Endothelial cell of umbilical vein (primary cell): ENCODE measurements around the gene RIPOR3. TPM values are rescaled to one million over a fixed set of nuclear protein-coding genes. Genes with fewer than 3 reads are reported as not detected.

Experiments used
- BruUV-seq: library from RNA; stranded (reverse); fragments of 400-500 nt; replicated peaks from 2 replicates; lab custom pipeline; 2021; lab: Mats Ljungman, UMichigan
- CTCF ChIA-PET: fragments of 300-600, 350-600 bp; sonication (Branson Sonifier 250); formaldehyde crosslinking; loops from one replicate; lab custom pipeline; 2021; ENCODE audit warnings: antibody characterized with exemption, inconsistent platforms; lab: Charles Lee
- POLR2A ChIA-PET: fragments of 300-600, 350-600 bp; sonication (Branson Sonifier 250); formaldehyde crosslinking; loops from one replicate; lab custom pipeline; 2021; ENCODE audit warnings: antibody characterized with exemption, inconsistent platforms; lab: Charles Lee
- DNase-seq: peaks from one replicate; pipeline ENCODE4 v3.0.0-alpha.2; 2011; ENCODE audit warnings: low read depth, low spot score
- FAIRE-seq: peaks from 2 replicates; lab custom pipeline; 2011; peaks lifted over from hg19 to GRCh38; lab: Jason Lieb, UNC
- H2AFZ ChIP-seq: 2 replicates; pipeline ENCODE4 v1.6.0; 2012; ENCODE audit warnings: low read depth, low read length, control low read depth, inconsistent platforms
- H3K27ac ChIP-seq: 2 replicates; pipeline ENCODE4 v1.5.1; 2011; ENCODE audit warnings: low read depth, mild to moderate bottlenecking, control low read depth, low read length, moderate library complexity; ENCODE audit not compliant: insufficient read depth
- H3K27me3 ChIP-seq, 2 experiments: 2 replicates each; pipeline versions ENCODE4 v1.6.0 to v1.6.1; 2011; ENCODE audit warnings: low read length in 2 of 2, mixed read lengths in 1 of 2; ENCODE audit not compliant: control insufficient read depth in 2 of 2, insufficient read depth in 2 of 2
- H3K36me3 ChIP-seq, 2 experiments: 2 replicates in 1 of 2; 3 replicates in 1 of 2; pipeline ENCODE4 v1.5.1; 2011; ENCODE audit warnings: low read length in 2 of 2, mild to moderate bottlenecking in 1 of 2, moderate library complexity in 1 of 2; ENCODE audit not compliant: control insufficient read depth in 2 of 2, insufficient read depth in 2 of 2; ENCODE audit errors: extremely low read depth in 1 of 2
- H3K4me1 ChIP-seq: 3 replicates; pipeline ENCODE4 v1.5.1; 2011; ENCODE audit warnings: mild to moderate bottlenecking, low read length; ENCODE audit not compliant: control insufficient read depth, insufficient read depth; ENCODE audit errors: extremely low read depth
- H3K4me2 ChIP-seq: 2 replicates; pipeline ENCODE4 v1.6.1; 2011; ENCODE audit warnings: low read length, control low read depth, mixed read lengths; ENCODE audit not compliant: insufficient read depth
- H3K4me3 ChIP-seq, 3 experiments: fragments of 200-600 bp in 1 of 3; sonication (generic), shearing (Covaris generic) in 1 of 3; replicated peaks in 1 of 3; 2 replicates each; pipeline ENCODE4 v1.5.1; 2011 to 2016; ENCODE audit warnings: control low read depth in 3 of 3, low read length in 3 of 3, mild to moderate bottlenecking in 2 of 3, inconsistent platforms in 1 of 3, low read depth in 1 of 3, moderate library complexity in 1 of 3; ENCODE audit not compliant: insufficient read depth in 1 of 3
- H3K79me2 ChIP-seq: 2 replicates; pipeline ENCODE4 v1.6.0; 2012; ENCODE audit warnings: low read length, inconsistent platforms; ENCODE audit not compliant: control insufficient read depth, insufficient read depth
- H3K9ac ChIP-seq: replicated peaks from 2 replicates; pipeline ENCODE3; 2011; ENCODE audit warnings: low read length, control low read depth; ENCODE audit not compliant: insufficient read depth; ENCODE audit errors: extremely low read depth
- H3K9me1 ChIP-seq: replicated peaks from 3 replicates; pipeline ENCODE4 v1.6.0; 2011; ENCODE audit warnings: mild to moderate bottlenecking, low read length; ENCODE audit not compliant: control insufficient read depth, insufficient read depth; ENCODE audit errors: extremely low read depth
- H3K9me3 ChIP-seq: replicated peaks from 2 replicates; pipeline ENCODE4 v1.5.1; 2012; ENCODE audit warnings: low read length, inconsistent platforms; ENCODE audit not compliant: control insufficient read depth, insufficient read depth
- H4K20me1 ChIP-seq: replicated peaks from 2 replicates; pipeline ENCODE3; 2011; ENCODE audit warnings: mild to moderate bottlenecking, low read length; ENCODE audit not compliant: control insufficient read depth, insufficient read depth; ENCODE audit errors: extremely low read depth
- EZH2 ChIP-seq: IDR thresholded peaks from 2 replicates; pipeline ENCODE4 v1.6.1; 2012; ENCODE audit warnings: borderline replicate concordance, low read depth, mild to moderate bottlenecking, moderate library complexity, low read length, inconsistent platforms; ENCODE audit not compliant: severe bottlenecking
- GATA2 ChIP-seq: IDR thresholded peaks from 2 replicates; pipeline ENCODE4 v1.7.0; 2011; ENCODE audit warnings: low read depth, mild to moderate bottlenecking, moderate library complexity, mixed read lengths, low read length; ENCODE audit not compliant: insufficient read length, insufficient read depth
- JUN ChIP-seq: IDR thresholded peaks from 2 replicates; pipeline ENCODE4 v1.6.1; 2011; ENCODE audit warnings: borderline replicate concordance, low read depth; ENCODE audit not compliant: insufficient read length, insufficient read depth
- MYC ChIP-seq: IDR thresholded peaks from one replicate; pipeline ENCODE4 v1.6.1; 2011; ENCODE audit warnings: mild to moderate bottlenecking, low read depth, low read length
- POLR2A ChIP-seq: IDR thresholded peaks from 2 replicates; pipeline ENCODE4 v1.6.1; 2012; ENCODE audit warnings: low read depth, mild to moderate bottlenecking, control low read depth, low read length
- POLR2AphosphoS5 ChIP-seq: IDR thresholded peaks from 2 replicates; pipeline ENCODE4 v1.6.1; 2012; ENCODE audit warnings: low read depth, mild to moderate bottlenecking, control low read depth, low read length, moderate library complexity; ENCODE audit not compliant: insufficient read depth
- dilution Hi-C: fragments of 300-500 bp; cut with MboI; formaldehyde crosslinking; loops from one replicate; pipeline ENCODE4 v1.15.0; 2019; ENCODE audit warnings: low sequenced_read_pairs; ENCODE audit not compliant: extremely low pct_ligation_motif_present
- intact Hi-C: fragments of 100-400 bp; cut with micrococcal nuclease; formaldehyde crosslinking; loops from one replicate; pipeline ENCODE4 v1.10.0; 2022
- polyA plus RNA-seq, 4 experiments: library from polyadenylated mRNA; depleted of rRNA in 3 of 4; stranded (reverse) in 3 of 4; unstranded in 1 of 4; fragments of >200 nt; gene quantifications; 2 replicates each; pipeline versions ENCODE4 v1.2.1 to v1.2.3, GENCODE V29; 2011 to 2012; ENCODE audit warnings: missing spikeins in 1 of 4
- total RNA-seq: library from RNA; stranded (reverse); gene quantifications from 2 replicates; pipeline ENCODE4 v1.2.3, GENCODE V29; 2021
- TF ChIP-seq, protein P1 (sequence below): IDR thresholded peaks from 2 replicates; pipeline ENCODE4 v1.6.1; 2011; ENCODE audit not compliant: insufficient read depth, insufficient read length

RIPOR3 gene
- total and polyA plus RNA-seq, 2 donors (not counting 3 experiments of a cell fraction or from before 2014, with no cell fraction given): not detected

DNA sequence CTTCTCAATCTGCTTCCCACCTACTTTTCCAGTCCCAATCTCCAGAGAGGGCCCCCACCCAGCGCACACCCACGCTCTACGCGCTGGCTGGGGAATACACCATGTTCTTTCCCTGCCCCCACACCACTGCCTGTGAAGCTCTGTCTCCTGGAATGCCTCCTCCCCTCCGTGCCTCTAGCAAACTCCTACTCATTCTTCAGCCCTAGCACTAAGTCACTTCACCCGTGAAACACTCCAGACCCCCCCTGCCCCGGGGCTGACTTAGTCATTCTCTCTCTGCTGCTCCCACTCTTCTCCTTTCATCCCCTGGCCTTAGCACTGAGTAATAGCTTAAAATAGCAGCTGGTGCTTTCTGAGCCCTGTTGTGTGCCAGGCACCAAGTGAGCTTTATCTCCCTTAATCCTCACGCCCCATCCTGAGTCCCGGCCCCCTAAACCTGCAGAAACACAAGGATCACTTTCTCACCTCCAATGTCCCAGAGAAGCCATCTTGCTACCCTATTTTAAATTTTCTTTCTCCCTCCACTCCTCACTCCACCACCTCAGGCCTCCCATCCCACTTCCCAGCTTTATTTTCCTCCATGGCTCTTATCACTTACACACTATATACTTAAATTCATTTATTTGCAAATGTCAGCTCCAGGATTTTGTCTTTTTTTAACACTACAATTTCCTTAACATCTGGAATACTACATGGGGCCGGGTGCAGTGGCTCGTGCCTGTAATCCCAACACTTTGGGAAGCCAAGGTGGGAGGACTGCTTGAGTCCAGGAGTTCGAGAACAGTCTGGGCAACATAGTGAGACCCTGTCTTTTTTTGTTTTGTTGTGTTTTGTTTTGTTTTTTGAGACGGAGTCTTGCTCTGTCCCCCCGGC is 33.7 kb upstream of the RIPOR3 start:
- dilution Hi-C loops: no loop called here
- H3K9ac ChIP-seq: no peak overlapping the region
- H3K9me1 ChIP-seq: no peaks in the 10 kb centered on the region
- ChIA-PET POLR2A (no interaction called here), CTCF (interaction anchor here (1.1 kb wide), 1 partner anchor 12 kb away, joined by 3 read pairs; no protein-coding TSS in a partner anchor)
- intact Hi-C loops: no loop called here
- H3K79me2 ChIP-seq: no peaks in the 10 kb centered on the region
- no peaks in the 10 kb centered on the region for H3K36me3 ChIP-seq
- H3K4me2 ChIP-seq: no peak overlapping the region
- H3K4me3 ChIP-seq: no peak overlapping the region
- H3K27me3 ChIP-seq: peaks cover 10 to 12% of the 10 kb centered on the region in 2 experiments
- no peak for FAIRE-seq
- DNase-seq: no peak
- no TSS peak for BruUV-seq
- H3K27ac ChIP-seq: no peak overlapping the region
- H4K20me1 ChIP-seq: no peaks in the 10 kb centered on the region
- no peaks in the 10 kb centered on the region for H3K9me3 ChIP-seq
- TF ChIP-seq GATA2 (no peak), POLR2A (no peak)
- TF ChIP-seq, protein P1, sequence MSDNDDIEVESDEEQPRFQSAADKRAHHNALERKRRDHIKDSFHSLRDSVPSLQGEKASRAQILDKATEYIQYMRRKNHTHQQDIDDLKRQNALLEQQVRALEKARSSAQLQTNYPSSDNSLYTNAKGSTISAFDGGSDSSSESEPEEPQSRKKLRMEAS: no peak
- H3K4me1 ChIP-seq: no peaks in the 10 kb centered on the region
- H2AFZ ChIP-seq: no peak overlapping the region

DNA sequence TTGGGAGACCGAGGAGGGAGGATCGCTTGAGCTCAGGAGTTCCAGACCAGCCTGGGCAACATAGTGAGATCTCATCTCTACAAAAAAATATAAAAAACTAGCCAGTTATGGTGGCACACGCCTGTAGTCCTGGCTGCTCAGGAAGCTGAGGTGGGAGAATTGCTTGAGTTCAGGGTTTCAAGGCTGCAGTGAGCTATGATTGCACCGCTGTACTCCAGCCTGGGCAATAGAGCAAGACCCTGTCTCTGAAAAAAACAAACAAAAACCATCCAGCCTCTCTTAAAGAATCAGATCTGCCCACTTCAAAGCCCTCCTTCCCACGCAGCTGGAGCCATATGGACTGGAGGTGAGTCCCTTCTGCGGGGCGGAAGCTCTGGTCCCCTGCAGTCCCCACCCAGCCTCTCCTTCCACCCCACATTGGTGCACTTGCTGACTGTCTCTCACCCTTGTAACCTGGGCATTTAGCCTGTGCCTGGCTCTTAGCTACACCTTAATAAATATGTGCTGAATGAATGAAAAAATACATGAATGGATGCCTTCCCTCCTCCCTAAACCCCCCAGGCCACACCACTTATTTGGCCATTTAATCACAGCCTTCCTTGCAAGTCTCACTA is 32.9 kb upstream of the RIPOR3 start:
- no peaks in the 10 kb centered on the region for H3K9me3 ChIP-seq
- dilution Hi-C loops: no loop called here
- DNase-seq: no peak
- H3K4me2 ChIP-seq: no peak overlapping the region
- TF ChIP-seq POLR2A (no peak), JUN (no peak), MYC (no peak), POLR2AphosphoS5 (no peak), GATA2 (no peak), EZH2 (no peak)
- no peak overlapping the region for H3K27ac ChIP-seq
- H3K27me3 ChIP-seq: peaks cover 7 to 12% of the 10 kb centered on the region in 2 experiments
- no peak overlapping the region for H3K9ac ChIP-seq
- FAIRE-seq: no peak
- no peaks in the 10 kb centered on the region for H4K20me1 ChIP-seq
- intact Hi-C loops: no loop called here
- H3K9me1 ChIP-seq: no peaks in the 10 kb centered on the region
- no peak overlapping the region for H2AFZ ChIP-seq
- no peaks in the 10 kb centered on the region for H3K36me3 ChIP-seq
- H3K79me2 ChIP-seq: no peaks in the 10 kb centered on the region
- no TSS peak for BruUV-seq
- no peak overlapping the region for H3K4me3 ChIP-seq
- H3K4me1 ChIP-seq: no peaks in the 10 kb centered on the region
- ChIA-PET CTCF (interaction anchor here (1.3 kb wide), 1 partner anchor 25 kb away, joined by 4 read pairs; no protein-coding TSS in a partner anchor), POLR2A (no interaction called here)
